ENCODE data around the gene METTL1.

DNA sequence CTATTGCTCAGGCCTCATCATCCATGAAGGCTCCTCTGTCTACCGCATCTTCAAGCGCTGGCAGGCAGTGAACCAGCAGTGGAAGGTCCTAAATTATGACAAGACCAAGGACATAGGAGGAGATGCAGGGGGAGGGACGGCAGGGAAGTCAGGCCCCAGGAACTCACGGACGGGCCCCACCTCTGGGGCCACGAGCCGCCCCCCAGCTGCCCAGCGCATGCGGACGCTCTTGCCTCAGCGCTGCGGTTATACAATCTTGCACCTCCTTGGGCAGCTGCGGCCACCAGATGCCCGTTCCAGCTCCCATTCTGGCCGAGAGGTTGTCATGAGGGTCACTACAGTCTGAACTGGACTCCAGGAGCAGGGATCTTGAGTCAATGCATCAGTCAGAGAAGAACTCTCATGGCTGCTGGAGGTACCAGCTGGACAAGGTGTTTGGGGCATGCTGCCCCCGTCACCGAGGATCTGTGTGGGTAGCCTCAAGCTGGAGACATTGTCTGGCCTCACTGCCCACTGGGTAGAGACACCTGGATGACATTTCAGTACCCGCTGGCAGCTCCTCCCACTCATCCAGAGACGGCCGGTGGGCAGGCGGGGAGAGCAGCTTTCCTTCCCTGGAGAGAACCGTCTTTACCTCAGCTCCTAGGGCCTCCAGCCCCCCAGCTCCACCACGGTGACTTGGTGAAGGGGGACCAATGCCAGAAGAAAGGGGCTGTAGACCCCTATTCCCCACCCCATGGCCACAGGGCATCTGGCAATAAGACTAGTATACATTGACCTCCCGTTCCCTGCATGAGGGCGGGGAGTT, 13.1 kb downstream of the METTL1 start:
- no peak for TF ChIP-seq POLR2AphosphoS5 (IDR thresholded peaks at IDR 0.05)
- TF ChIP-seq, protein P1, sequence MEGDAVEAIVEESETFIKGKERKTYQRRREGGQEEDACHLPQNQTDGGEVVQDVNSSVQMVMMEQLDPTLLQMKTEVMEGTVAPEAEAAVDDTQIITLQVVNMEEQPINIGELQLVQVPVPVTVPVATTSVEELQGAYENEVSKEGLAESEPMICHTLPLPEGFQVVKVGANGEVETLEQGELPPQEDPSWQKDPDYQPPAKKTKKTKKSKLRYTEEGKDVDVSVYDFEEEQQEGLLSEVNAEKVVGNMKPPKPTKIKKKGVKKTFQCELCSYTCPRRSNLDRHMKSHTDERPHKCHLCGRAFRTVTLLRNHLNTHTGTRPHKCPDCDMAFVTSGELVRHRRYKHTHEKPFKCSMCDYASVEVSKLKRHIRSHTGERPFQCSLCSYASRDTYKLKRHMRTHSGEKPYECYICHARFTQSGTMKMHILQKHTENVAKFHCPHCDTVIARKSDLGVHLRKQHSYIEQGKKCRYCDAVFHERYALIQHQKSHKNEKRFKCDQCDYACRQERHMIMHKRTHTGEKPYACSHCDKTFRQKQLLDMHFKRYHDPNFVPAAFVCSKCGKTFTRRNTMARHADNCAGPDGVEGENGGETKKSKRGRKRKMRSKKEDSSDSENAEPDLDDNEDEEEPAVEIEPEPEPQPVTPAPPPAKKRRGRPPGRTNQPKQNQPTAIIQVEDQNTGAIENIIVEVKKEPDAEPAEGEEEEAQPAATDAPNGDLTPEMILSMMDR (IDR thresholded peaks at IDR 0.05): no peak
- TF ChIP-seq POLR2A (IDR thresholded peaks at IDR 0.05): no peak
- TF ChIP-seq EP300 (IDR thresholded peaks at IDR 0.05): no peak
